NCI-H1694 treated with DMSO at 0.1 percent for 48 hours (cell line): ENCODE data around the gene ZNRF2.

Experiments
- DNase-seq: peaks from one replicate; lab custom pipeline; 2025; lab: John Stamatoyannopoulos, UW

ZNRF2 gene

DNA sequence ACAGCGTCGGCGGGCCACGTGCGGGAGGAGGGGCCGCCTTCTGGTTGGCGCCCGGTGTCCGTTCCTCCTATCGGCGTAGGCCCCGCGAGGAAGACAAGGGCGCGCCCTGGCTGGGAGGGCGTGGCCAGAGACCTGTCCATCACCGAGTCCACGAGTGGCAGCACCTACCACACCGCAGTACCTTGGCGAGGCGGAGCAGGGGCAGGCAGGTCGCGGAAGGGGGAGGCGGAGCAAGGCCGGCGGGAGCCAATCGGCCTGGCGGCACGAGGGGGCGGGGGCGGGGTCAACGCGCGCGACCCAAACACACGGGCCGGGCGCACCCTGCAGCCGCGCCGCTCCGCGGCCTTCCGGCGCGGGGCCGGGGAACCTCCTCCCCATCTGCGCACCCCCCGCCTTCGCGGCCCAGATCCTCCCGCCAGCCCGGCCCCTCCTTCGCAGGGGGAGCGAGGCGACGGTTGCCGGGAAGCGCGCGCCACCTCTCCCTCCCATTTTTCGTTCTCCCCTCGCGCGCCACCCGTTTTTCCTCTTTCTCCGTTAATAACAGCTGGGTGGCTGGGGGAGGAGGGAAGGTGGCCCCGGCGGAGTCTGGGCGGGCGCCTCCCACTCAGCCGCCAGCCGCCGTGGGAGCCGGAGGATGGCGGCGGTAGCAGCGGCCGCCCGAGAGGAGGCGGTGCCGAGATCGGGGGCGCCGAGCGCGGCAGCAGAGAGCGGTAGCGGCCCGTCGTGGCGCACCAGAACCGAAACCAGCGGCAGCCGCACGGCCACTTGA, at the start of gene ZNRF2:
Gene ZNRF2 (plus strand): TSS at position 300 of the 769 bp plus-strand sequence. CDS start 761 bp downstream, outside the sequence.
- DNase-seq = peak; percentile 99

GRCh38 chr7:30237271-30237695, 47.1 kb upstream of the ZNRF2 start:
- no peak for DNase-seq

DNA sequence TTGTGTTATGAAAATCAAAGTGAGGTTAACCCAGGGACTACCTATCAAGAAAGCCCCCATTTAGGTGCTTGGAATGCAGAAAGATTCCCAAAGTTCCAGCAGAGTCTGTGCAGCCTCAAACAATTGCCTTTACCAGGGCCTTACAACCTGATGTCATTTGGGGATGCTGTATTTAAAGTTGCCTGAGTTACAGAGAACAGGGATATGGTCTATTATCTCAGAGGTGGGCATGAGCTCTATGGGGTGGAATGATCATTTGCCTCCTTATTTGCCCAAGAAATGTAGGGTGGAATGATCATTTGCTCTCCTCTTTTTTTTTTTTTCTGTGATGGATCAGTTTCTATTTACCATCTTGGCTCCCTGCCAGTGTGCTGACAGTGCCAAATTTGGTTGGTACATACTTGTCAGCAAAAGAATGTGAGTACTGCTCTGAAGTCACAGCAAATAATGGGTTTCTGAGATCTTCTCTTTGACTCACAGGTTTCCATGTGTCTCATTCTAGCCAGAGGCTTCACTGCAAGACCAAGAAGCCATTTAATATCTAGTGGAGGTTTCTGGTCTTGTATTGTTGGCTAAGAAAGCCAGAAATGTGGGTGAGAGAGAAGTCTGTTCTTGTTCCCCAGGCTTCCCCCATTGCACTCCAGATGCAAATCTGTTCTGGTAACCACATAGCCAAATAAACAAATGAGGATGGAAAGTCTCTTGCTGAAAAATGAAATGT, 45.5 kb upstream of the ZNRF2 start:
- peak; percentile 60 for DNase-seq

- no peak for DNase-seq
Observed at GRCh38 chr7:30240106-30240800, 44.1 kb upstream of the ZNRF2 start.

DNA sequence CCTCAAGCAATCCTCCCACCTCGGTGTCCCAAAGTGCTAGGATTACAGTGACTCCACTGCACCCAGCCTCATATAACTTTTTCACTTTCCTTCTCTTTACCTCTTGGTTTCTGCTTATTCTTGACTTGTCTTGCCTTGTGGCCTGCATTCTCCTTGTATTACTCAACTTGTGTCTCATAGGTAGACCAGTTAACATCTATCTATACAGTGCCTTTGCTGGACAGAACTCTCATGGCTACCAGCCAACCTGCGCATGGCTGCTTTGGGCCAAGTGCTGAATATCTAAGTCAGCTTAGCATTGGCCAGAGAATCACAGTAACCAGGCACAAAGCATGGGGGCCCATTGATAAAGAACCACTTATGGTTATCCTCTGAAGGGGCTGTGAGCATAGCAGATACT, 42.6 kb upstream of the ZNRF2 start:
- no peak for DNase-seq

DNA sequence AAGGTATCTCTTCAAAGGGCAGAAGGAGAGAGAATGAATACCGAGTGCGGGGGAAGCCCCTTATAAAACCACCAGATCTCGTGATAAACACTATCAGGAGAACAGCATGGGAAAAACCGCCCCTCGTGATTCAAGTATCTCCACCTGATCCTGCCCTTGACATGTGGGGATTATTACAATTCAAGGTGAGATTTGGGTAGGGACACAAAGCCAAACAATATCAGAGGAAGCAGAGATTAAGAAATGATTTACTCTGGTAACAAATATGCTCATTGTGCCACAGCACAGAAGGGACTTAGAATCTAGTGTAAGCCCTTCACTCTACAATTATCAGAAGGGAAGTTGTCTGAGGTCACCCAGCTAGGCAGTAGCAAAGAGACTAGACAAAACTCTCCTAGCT, 40.1 kb upstream of the ZNRF2 start:
- DNase-seq = no peak

- DNase-seq = no peak
Observed at GRCh38 chr7:30245913-30246312, 38.5 kb upstream of the ZNRF2 start.

- DNase-seq = no peak
Observed at GRCh38 chr7:30246392-30246791, 38.0 kb upstream of the ZNRF2 start.

DNA sequence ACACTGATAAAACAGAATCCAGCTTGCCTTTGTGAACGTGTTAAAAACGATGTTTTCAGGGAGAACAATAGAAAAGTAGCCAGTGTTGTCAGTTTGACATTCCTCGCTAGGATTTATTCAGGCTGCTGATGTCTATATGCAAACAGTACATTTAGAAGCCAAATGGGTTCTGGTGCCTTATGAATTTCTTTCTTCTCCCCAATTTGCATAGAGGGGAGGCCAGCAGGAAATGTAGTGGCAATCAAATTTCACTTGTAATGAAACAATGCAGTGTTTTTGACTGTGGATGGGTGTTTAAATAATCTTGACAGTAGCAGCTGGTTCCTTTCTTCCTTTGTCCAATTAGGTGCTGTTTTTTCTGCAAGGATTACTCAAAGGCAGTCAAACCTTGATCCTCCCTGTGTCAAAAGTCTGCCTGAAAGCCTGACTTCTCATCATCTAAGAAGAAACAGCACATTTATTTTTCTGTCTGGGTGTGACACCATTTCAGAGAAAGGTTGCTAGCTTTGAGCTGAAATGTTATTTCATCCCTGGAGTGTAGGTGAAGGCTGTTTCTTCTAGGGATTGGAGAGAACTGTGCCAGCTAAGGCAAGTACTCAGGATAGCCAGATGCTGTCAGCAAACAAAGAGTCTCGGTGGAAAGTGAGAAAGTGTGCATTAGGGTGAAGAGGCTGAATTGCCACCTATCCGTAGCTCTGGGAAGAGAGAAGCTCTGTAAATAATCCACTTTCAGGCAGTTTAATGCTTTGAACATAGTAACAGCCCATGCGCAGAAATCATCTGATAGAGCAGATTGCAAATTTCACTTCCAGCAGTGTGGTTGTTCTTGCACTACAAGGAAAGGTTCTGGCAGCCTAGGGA, 36.6 kb upstream of the ZNRF2 start:
- peak; percentile 36 for DNase-seq

DNA sequence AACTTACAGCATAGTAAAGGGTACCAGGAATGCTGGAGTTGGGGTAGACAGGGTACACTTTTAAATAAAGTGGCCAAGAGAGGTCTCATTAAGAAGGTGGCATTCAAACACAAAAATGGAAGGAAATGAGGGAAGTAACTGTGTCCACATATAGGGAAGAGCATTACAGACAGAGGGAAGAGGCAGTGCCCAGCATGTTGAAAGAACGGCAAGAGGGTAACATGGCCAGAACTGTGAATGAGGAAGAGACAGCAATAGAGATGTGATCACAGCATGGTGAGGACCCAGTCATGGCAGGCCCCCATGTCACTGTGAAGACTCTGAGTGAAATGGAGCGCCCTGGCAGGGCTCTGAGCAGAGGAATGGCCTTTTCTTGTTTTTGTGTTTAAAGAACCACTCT, 35.1 kb upstream of the ZNRF2 start:
- DNase-seq = no peak

GRCh38 chr7:30249986-30250774, 34.2 kb upstream of the ZNRF2 start:
- no peak for DNase-seq

DNA sequence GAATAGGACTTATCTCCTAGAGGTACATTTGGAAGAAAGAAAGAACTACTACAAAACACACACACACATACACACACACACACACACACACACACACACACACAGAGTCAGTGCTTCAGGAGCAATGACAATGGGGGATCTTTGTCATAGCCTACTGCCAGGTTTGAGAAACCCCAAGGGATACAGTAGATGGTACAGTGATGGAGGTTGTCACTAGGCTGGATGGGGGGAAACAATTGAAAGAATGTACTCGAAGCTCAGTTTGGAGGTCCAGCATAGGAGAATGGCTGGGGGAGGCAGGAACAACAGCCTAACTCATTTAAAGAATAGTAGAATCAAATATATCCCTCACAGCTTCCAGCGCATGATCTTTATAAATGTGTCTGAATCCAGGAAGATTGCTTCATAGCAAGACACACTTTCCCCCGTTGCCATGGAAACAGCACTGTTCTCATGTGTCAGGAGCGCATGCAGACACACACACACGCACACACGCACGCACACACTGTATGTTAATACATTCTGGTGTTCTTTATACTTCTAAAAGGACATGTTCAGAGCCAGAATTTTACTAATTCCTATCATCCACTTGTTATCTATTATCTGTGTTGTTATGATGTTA, 32.6 kb upstream of the ZNRF2 start:
- no peak for DNase-seq

DNA sequence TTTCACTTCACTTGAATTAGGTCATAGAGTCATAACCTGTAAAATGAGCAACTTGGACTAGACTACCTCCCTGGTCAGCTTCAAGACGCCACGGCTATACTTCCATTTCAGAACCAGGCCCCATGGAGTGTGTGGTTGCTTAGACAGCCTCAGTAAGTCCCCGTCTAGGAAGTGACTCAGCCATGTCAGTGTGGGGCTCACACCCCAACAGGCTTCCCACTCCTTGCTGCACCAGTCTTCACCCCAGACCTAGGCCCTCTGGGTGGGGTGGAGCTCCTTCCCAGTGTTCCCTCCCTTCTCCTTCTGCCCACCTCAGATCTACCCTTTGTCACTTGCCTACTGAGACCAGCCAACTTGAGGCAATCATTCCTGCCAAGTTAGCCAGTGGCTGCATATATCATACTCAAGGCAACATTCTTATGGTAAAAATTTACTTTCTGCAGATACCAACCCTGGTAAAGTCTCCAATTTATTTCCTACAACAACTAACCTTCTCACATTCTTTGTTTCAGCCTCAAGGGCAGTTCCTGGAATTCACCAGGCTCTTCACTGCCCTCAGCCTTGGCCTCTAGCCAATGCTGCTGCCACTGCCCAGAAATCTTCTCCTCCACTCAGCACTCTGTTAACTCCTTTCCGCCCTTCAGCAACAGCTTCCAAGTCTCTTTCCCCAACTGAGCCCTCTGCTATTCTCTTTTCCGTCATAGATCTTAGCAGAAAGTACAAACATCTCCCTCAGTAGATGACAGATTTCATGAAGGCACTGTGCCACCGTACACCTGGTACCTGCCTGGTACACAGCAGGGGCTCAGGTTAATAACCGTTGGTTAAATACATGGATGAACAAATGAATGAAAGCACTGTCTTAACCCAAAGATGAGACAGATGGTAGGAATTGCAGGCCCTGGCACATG, 31.3 kb upstream of the ZNRF2 start:
- no peak for DNase-seq

- no peak for DNase-seq
Observed at GRCh38 chr7:30253796-30254165, 30.6 kb upstream of the ZNRF2 start.

DNA sequence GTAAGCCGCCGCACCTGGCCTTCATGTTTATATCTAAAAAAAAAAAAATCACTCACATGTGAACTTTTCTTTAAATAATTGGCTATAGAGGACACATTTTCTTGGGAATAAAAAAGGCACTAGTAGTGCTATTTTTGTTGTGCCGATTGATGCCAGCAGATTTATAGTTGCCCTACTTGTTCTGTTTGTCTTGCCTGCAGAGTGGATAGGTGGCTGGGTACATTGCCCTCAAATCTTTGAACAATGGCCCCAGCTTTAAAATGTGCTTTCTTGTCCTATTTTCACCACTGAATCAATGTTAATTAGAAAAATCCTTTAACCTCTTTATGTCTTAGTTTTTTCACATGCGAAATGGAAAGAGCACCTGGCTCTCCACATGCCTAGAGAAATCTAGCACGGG, 30.1 kb upstream of the ZNRF2 start:
- no peak for DNase-seq

- DNase-seq = no peak
Observed at GRCh38 chr7:30254717-30255063, 29.7 kb upstream of the ZNRF2 start.

DNA sequence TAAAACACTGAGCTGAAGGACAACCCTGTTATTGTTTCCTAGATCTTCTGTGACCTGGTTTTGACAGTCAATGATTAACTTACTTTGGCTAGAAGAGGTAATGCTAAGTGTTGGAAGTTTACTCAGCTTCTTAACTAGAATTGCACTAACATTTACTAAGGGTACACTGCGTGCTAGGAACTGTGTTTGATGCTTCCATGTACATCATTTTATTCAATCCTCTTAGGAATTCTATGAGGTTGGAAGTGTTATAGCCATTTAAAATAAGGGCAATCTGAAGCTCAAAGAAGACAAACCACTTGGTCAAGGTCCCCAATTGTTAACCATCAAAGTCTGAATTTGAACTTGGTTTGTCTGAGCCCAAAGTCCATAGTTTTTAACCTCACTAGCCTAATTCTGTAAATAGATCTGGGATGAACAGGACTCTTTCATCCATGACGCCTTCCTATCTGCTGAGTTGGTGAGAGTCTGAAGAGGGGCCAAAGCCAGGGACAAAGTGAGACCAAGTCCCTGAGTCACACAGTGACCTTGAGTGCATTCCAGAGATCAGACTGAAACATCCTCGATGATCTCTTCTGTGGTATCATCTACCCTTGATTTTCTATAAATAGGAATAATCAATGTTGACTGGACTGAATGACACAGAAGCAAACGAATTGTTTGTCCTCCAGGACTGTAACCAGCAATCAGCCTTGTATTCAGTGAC, 29.2 kb upstream of the ZNRF2 start:
- no peak for DNase-seq

DNA sequence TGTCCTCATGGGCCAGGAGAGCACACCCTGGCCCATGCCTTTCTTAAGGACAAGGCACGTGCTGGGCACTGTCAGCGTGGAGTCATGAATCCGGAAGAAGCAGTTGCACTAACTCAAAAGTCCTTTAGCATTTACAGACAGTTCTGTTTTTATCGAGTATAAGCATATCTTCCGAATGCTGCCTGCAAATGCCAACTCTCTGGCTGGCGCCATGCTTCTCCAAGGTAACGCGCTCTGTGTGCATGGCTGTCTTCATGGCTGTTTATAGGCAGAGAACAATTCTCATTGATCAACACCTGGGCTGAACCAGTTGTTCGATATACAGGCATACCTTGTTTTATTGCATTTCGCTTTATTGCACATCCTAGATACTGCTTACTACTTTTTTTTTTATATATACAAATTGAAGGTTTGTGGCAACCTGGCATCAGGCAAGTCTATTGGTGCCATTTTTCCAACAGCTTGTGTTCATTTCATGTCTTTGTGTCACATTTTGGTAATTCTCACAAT, 28.0 kb upstream of the ZNRF2 start:
- no peak for DNase-seq

- no peak for DNase-seq
Observed at GRCh38 chr7:30260246-30260768, 24.1 kb upstream of the ZNRF2 start.
